ENCODE results near the gene CGB3. TPM values are rescaled to one million over a fixed set of nuclear protein-coding genes. Genes with fewer than 3 reads are reported as not detected.

The CGB3 gene
- total RNA-seq, 2 experiments from 2014 or later: not detected

DNA sequence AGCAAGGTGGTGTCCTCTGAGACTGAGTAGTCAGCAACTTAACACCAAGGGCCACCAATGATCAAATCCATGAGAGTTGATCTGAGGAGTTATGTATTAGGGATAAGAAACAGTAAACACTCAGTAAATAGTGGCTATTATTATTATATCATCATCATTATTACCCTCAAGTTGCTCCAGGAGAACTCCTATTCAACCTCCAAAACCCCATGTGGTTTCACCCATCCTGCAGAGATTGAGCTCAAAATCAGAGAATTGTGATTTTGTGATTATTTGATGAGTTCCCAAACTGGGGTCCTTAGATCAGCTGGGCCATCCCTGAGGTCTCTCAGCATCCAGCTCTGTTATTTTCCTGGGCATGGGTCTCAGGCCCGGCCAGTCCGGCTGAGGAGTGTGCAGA, 36.9 kb upstream of the CGB3 start:
- Histone ChIP-seq H3K79me2 (ENCODE audit: insufficient read depth, low read depth, low read length) (no peaks in the 10 kb centered on the region), H4K20me1 (ENCODE audit: insufficient read depth, low read length) (no peaks in the 10 kb centered on the region), H3K36me3 (ENCODE audit: insufficient read depth, low read length) (no peaks in the 10 kb centered on the region), H3K9me2 (ENCODE audit: insufficient read depth, low read length) (no peaks in the 10 kb centered on the region), H3K4me2 (ENCODE audit: low read length) (no peak overlapping the region), H3K4me3 (ENCODE audit: low read depth, low read length, poor library complexity, severe bottlenecking) (no peak overlapping the region), H3K9me3 (ENCODE audit: low read length) (no peaks in the 10 kb centered on the region), H2AFZ (ENCODE audit: low read length) (no peak overlapping the region), H3K27ac (ENCODE audit: low read depth, low read length, poor library complexity, severe bottlenecking) (no peak overlapping the region), H3K4me1 (ENCODE audit: insufficient read depth, low read length, poor library complexity, severe bottlenecking) (no peaks in the 10 kb centered on the region)
- no peak for DNase-seq (ENCODE audit: low spot score)
- ChIA-PET CTCF (ENCODE audit: unreplicated experiment) (interaction anchor here (0.7 kb wide), 1 partner anchor 262 kb away, joined by 3 read pairs; no protein-coding TSS in a partner anchor), POLR2A (interaction anchor here (0.6 kb wide), 1 partner anchor 50 kb away, joined by 3 read pairs; no protein-coding TSS in a partner anchor)
- no TSS peak for BruUV-seq (replicated peaks)
- intact Hi-C loops (cut with micrococcal nuclease; ENCODE audit: unreplicated experiment): no loop called here
- TF ChIP-seq, protein P1, sequence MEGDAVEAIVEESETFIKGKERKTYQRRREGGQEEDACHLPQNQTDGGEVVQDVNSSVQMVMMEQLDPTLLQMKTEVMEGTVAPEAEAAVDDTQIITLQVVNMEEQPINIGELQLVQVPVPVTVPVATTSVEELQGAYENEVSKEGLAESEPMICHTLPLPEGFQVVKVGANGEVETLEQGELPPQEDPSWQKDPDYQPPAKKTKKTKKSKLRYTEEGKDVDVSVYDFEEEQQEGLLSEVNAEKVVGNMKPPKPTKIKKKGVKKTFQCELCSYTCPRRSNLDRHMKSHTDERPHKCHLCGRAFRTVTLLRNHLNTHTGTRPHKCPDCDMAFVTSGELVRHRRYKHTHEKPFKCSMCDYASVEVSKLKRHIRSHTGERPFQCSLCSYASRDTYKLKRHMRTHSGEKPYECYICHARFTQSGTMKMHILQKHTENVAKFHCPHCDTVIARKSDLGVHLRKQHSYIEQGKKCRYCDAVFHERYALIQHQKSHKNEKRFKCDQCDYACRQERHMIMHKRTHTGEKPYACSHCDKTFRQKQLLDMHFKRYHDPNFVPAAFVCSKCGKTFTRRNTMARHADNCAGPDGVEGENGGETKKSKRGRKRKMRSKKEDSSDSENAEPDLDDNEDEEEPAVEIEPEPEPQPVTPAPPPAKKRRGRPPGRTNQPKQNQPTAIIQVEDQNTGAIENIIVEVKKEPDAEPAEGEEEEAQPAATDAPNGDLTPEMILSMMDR (conservative IDR thresholded peaks at IDR 0.05; ENCODE audit: low read length): no peak
- no peak for TF ChIP-seq EZH2phosphoT487 (IDR thresholded peaks at IDR 0.05; ENCODE audit: borderline replicate concordance, low read depth, low read length)

DNA sequence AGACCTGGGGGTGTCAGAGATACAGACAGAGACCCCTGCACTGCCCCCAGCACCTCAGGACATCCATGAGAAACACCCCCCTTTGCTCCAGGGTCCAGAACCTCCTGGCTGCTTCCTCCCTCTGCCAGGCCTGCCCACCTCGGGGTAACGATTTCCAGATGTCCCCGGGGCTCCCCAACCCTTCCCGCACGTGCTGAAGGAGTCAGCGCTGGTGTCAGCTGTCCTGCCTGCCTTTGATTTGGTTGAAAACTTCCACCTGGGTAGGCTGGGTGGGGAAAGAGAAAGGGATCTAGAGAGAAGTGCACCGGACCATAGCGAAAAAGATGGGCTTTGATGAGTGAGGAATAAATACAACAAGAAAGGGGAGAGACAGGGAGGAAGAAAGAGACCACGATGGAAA, 34.9 kb upstream of the CGB3 start:
- no peaks in the 10 kb centered on the region for H4K20me1 ChIP-seq (ENCODE audit: insufficient read depth, low read length)
- ChIA-PET POLR2A (no interaction called here), CTCF (ENCODE audit: unreplicated experiment) (interaction anchor here (0.6 kb wide), 1 partner anchor 233 kb away, joined by 3 read pairs; no protein-coding TSS in a partner anchor)
- no TSS peak for BruUV-seq (replicated peaks)
- H3K9me2 ChIP-seq (ENCODE audit: insufficient read depth, low read length): no peaks in the 10 kb centered on the region
- H3K9me3 ChIP-seq (ENCODE audit: low read length): no peaks in the 10 kb centered on the region
- H3K4me3 ChIP-seq (ENCODE audit: low read depth, low read length, poor library complexity, severe bottlenecking): no peak overlapping the region
- H2AFZ ChIP-seq (ENCODE audit: low read length): no peak overlapping the region
- no peaks in the 10 kb centered on the region for H3K4me1 ChIP-seq (ENCODE audit: insufficient read depth, low read length, poor library complexity, severe bottlenecking)
- TF ChIP-seq, protein P1 (conservative IDR thresholded peaks at IDR 0.05; ENCODE audit: low read length): no peak
- TF ChIP-seq EZH2phosphoT487 (IDR thresholded peaks at IDR 0.05; ENCODE audit: borderline replicate concordance, low read depth, low read length): no peak
- H3K4me2 ChIP-seq (ENCODE audit: low read length): no peak overlapping the region
- H3K36me3 ChIP-seq (ENCODE audit: insufficient read depth, low read length): no peaks in the 10 kb centered on the region
- DNase-seq (ENCODE audit: low spot score): no peak
- intact Hi-C loops (cut with micrococcal nuclease; ENCODE audit: unreplicated experiment): no loop called here
- H3K79me2 ChIP-seq (ENCODE audit: insufficient read depth, low read depth, low read length): no peaks in the 10 kb centered on the region
- H3K27ac ChIP-seq (ENCODE audit: low read depth, low read length, poor library complexity, severe bottlenecking): no peak overlapping the region

DNA sequence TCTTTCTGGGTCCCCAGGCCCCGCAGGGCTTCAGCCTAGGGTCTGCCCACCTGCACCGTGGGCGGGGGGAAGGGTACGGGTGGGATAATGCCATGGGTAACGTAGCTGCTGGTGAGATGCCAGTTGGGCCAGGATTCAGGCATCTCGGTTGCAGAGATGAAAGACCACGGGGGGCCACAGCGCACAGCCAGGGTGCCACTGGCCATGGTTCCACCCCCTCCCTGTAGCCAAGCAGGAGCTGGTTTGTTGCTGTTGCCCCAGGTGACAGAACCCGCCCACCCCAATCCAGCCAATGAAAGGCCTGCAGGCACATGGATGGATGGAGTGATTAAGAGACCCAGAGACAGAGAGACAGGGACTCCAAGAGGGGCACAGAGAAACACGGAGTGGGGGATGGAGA, 34.4 kb upstream of the CGB3 start:
- ChIA-PET CTCF (ENCODE audit: unreplicated experiment) (interaction anchor here (0.6 kb wide), 1 partner anchor 234 kb away, joined by 3 read pairs; no protein-coding TSS in a partner anchor), POLR2A (no interaction called here)
- DNase-seq (ENCODE audit: low spot score): peak; percentile 13
- Histone ChIP-seq H3K4me2 (ENCODE audit: low read length) (no peak overlapping the region), H3K4me3 (ENCODE audit: low read depth, low read length, poor library complexity, severe bottlenecking) (no peak overlapping the region), H3K4me1 (ENCODE audit: insufficient read depth, low read length, poor library complexity, severe bottlenecking) (no peaks in the 10 kb centered on the region), H3K9me2 (ENCODE audit: insufficient read depth, low read length) (no peaks in the 10 kb centered on the region), H3K9me3 (ENCODE audit: low read length) (no peaks in the 10 kb centered on the region), H3K79me2 (ENCODE audit: insufficient read depth, low read depth, low read length) (no peaks in the 10 kb centered on the region), H3K36me3 (ENCODE audit: insufficient read depth, low read length) (no peaks in the 10 kb centered on the region), H2AFZ (ENCODE audit: low read length) (no peak overlapping the region), H3K27ac (ENCODE audit: low read depth, low read length, poor library complexity, severe bottlenecking) (no peak overlapping the region), H4K20me1 (ENCODE audit: insufficient read depth, low read length) (no peaks in the 10 kb centered on the region)
- no peak for TF ChIP-seq EZH2phosphoT487 (IDR thresholded peaks at IDR 0.05; ENCODE audit: borderline replicate concordance, low read depth, low read length)
- TF ChIP-seq, protein P1 (conservative IDR thresholded peaks at IDR 0.05; ENCODE audit: low read length): no peak
- intact Hi-C loops (cut with micrococcal nuclease; ENCODE audit: unreplicated experiment): no loop called here
- no TSS peak for BruUV-seq (replicated peaks)
